T-cell (primary cell): Measurements from ENCODE around the gene MIF4GD. TPM values are rescaled to one million over a fixed set of nuclear protein-coding genes. Genes with fewer than 3 reads are reported as not detected.
A peak's percentile ranks its signal among the peaks of the same experiment; 100 is the strongest.

Experiments used
- ATAC-seq, 4 experiments: fragments of 200-7000 bp in 3 of 4; fragments of 150-1000 bp in 1 of 4; cut with Tn5 transposase; replicated peaks in 1 of 4; 1 replicate in 3 of 4; 2 replicates in 1 of 4; pipeline ENCODE4 v1.10.0; 2021; ENCODE audit warnings: moderate library complexity in 3 of 4, mild to moderate bottlenecking in 2 of 4, moderate number of reproducible peaks in 1 of 4
- CTCF ChIA-PET, 2 donors: fragments of 300-600 bp; sonication (Branson Sonifier 250); formaldehyde crosslinking; loops; one replicate each; lab custom pipeline; 2022; ENCODE audit warnings: antibody characterized with exemption in 2 of 2; lab: Charles Lee
- POLR2A ChIA-PET, 2 donors: fragments of 300-600 bp; sonication (Branson Sonifier 250); formaldehyde crosslinking; loops; one replicate each; lab custom pipeline; 2022; ENCODE audit warnings: antibody characterized with exemption in 2 of 2; lab: Charles Lee
- DNase-seq, 35 experiments: peaks; one replicate each; pipeline versions ENCODE4 v3.0.0 to v3.0.0-alpha.2; 2013 to 2023
- H3K27ac ChIP-seq: one replicate; pipeline ENCODE4 v1.5.1; 2013; ENCODE audit warnings: low read length
- H3K27me3 ChIP-seq, 2 experiments: replicated peaks in 1 of 2; 1 replicate in 1 of 2; 2 replicates in 1 of 2; pipeline versions ENCODE4 v1.6.1 to v1.7.0; 2013; ENCODE audit warnings: low read length in 1 of 2, mixed read lengths in 1 of 2; ENCODE audit not compliant: control insufficient read depth in 2 of 2, insufficient read depth in 2 of 2; ENCODE audit errors: extremely low read depth in 1 of 2
- H3K36me3 ChIP-seq, 2 donors: 1 replicate in 1 of 2; 2 replicates in 1 of 2; pipeline versions ENCODE4 v1.6.1 to v1.7.0; 2013; ENCODE audit warnings: low read length in 1 of 2; ENCODE audit not compliant: control insufficient read depth in 2 of 2, insufficient read depth in 1 of 2; ENCODE audit errors: extremely low read depth in 1 of 2
- H3K4me1 ChIP-seq, 2 experiments: 1 replicate in 1 of 2; 2 replicates in 1 of 2; pipeline versions ENCODE4 v1.6.1 to v1.7.0; 2013; ENCODE audit warnings: low read length in 2 of 2, mixed read lengths in 1 of 2; ENCODE audit not compliant: insufficient read depth in 2 of 2, control insufficient read depth in 1 of 2; ENCODE audit errors: extremely low read depth in 1 of 2
- H3K4me3 ChIP-seq, 2 donors: 1 replicate in 1 of 2; 2 replicates in 1 of 2; pipeline versions ENCODE4 v1.5.1 to v1.7.0; 2013; ENCODE audit warnings: mild to moderate bottlenecking in 2 of 2, low read length in 1 of 2, moderate library complexity in 1 of 2; ENCODE audit not compliant: control insufficient read depth in 1 of 2; ENCODE audit errors: extremely low read depth in 1 of 2
- H3K9me3 ChIP-seq: 2 replicates; pipeline ENCODE4 v1.7.0; 2013
- H3K27ac Mint-ChIP-seq, 2 donors: one replicate each; pipeline ENCODE4 v1.8.0; 2020 to 2021; ENCODE audit warnings: mild to moderate bottlenecking in 2 of 2, mixed read lengths in 2 of 2
- H3K27me3 Mint-ChIP-seq, 2 donors: one replicate each; pipeline ENCODE4 v1.8.0; 2021 to 2022; ENCODE audit warnings: mixed read lengths in 2 of 2
- H3K36me3 Mint-ChIP-seq: one replicate; pipeline ENCODE4 v1.8.0; 2021; ENCODE audit warnings: mixed read lengths
- H3K4me1 Mint-ChIP-seq, 3 donors: one replicate each; pipeline ENCODE4 v1.8.0; 2020 to 2022; ENCODE audit warnings: mixed read lengths in 3 of 3, mild to moderate bottlenecking in 1 of 3
- H3K4me3 Mint-ChIP-seq, 3 donors: one replicate each; pipeline ENCODE4 v1.8.0; 2020 to 2022; ENCODE audit warnings: mild to moderate bottlenecking in 3 of 3, mixed read lengths in 3 of 3, moderate library complexity in 3 of 3
- H3K9me3 Mint-ChIP-seq, 3 donors: one replicate each; pipeline ENCODE4 v1.8.0; 2020 to 2022; ENCODE audit warnings: mixed read lengths in 3 of 3
- WGBS: methylation state at CpG from one replicate; pipeline ENCODE4 v1.1.5; 2013; ENCODE audit warnings: missing lambda C conversion rate; ENCODE audit not compliant: insufficient coverage; 5-methylcytosine and 5-hydroxymethylcytosine counted together
- total RNA-seq, 35 experiments: library from RNA in 6 of 35; stranded (reverse) in 6 of 35; fragments of 120-200 nt in 1 of 35; gene quantifications; one replicate each; pipeline versions ENCODE4 v1.2.1 to v1.2.4 and lab custom pipeline; 2013 to 2026

MIF4GD gene
- total RNA-seq, 5 donors from 2014 or later (not counting 1 experiment from before 2014, with no cell fraction given) = 27.1 to 45.6 (median 39.2) TPM

DNA sequence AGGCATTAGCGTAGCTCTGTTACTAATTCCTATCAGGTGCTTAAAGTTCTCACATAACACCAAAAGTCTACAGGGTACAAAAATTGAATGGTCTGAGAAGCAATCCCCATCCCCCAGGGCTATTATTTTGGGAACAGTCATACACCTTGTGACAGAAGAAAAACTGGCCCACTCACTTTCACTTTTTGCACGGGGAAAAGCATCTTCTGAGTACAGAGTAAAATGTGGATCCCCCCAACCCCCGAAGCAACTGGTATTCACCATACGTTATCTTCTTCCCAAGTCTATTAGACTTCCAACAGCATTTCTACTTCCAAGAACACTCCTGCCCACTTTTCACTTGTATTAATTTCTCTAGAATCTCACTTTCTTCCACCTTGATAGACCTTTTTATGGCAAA lies 21.5 kb downstream of the MIF4GD start:
- Mint-ChIP-seq H3K4me3 (peak overlapping the region; percentile 66 to 73 (median 73)), H3K27ac (peak overlapping the region; percentile 91 to 94), H3K9me3 (no peaks in the 10 kb centered on the region), H3K4me1 (peaks cover 51 to 55% (median 54%) of the 10 kb centered on the region in 3 donors), H3K27me3 (no peaks in the 10 kb centered on the region), H3K36me3 (peaks cover 12% of the 10 kb centered on the region)
- Histone ChIP-seq H3K27me3 (no peaks in the 10 kb centered on the region), H3K36me3 (peaks cover 7 to 26% of the 10 kb centered on the region in 2 donors), H3K27ac (peak overlapping the region; percentile 65), H3K4me3 (peak overlapping the region in 1 of 2 donors; percentile 7), H3K4me1 (peaks cover 0 to 26% of the 10 kb centered on the region in 2 experiments), H3K9me3 (no peaks in the 10 kb centered on the region)
- ATAC-seq = no peak
- no peak for DNase-seq
- WGBS = 61% methylated on average over 4 of the region's 4 CpGs
- ChIA-PET POLR2A (interaction anchor here (0.5 to 0.7 kb wide), 3 partner anchors 11 to 864 kb away, joined by 3 to 11 read pairs (median 5); no protein-coding TSS in a partner anchor), CTCF (interaction anchor here (0.6 to 1.4 kb wide), 6 partner anchors 10 to 161 kb away, joined by 3 to 8 read pairs (median 4); partner anchors contain the start of gene GGA3 (in 1 of the 2))

GRCh38 chr17:75246404-75246803 lies 24.6 kb downstream of the MIF4GD start:
- over 99% methylated on average over 9 of the region's 12 CpGs for WGBS
- no peaks in the 10 kb centered on the region for H3K27me3 ChIP-seq
- Mint-ChIP-seq H3K4me3 (no peak overlapping the region), H3K27ac (no peak overlapping the region), H3K4me1 (peaks cover 35 to 54% (median 47%) of the 10 kb centered on the region in 3 donors), H3K27me3 (no peaks in the 10 kb centered on the region), H3K9me3 (no peaks in the 10 kb centered on the region), H3K36me3 (peaks cover 29% of the 10 kb centered on the region)
- POLR2A ChIA-PET = interaction anchor here in 1 of 2 donors (0.7 kb wide), 2 partner anchors 37 to 177 kb away, joined by 3 to 4 read pairs; no protein-coding TSS in a partner anchor
- no peak overlapping the region for H3K27ac ChIP-seq
- CTCF ChIA-PET = interaction anchor here (0.5 to 0.7 kb wide), 2 partner anchors 27 to 618 kb away, joined by 3 read pairs; no protein-coding TSS in a partner anchor
- peaks cover 0 to 52% of the 10 kb centered on the region in 2 experiments for H3K4me1 ChIP-seq
- no peaks in the 10 kb centered on the region for H3K9me3 ChIP-seq
- H3K36me3 ChIP-seq = peaks cover 11 to 55% of the 10 kb centered on the region in 2 donors
- H3K4me3 ChIP-seq = no peak overlapping the region
- ATAC-seq (no peak), DNase-seq (no peak)

DNA sequence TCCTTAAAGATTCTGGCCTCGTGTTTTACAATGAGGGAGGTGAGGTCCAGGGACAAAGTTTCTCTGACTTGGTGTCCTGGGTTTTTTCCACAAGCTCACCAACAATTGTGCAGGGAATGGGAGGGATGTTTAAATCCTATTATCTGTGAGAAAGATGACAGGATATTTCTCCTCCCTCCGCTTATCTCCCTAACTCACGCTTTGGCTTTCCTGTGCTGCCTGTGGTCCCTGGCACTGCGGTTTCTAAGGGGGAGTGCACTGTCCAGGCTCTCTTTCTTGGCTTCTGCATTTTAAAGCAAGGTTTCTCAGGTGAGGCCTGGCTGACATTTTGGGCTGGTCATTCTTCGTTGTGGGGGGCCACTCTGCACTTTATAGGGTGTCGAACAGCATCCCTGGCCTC lies 26.0 kb downstream of the MIF4GD start:
- Mint-ChIP-seq H3K27ac (peak overlapping the region in 1 of 2 donors; percentile 22), H3K36me3 (peaks cover 34% of the 10 kb centered on the region), H3K4me1 (peaks cover 30 to 46% (median 36%) of the 10 kb centered on the region in 3 donors), H3K9me3 (no peaks in the 10 kb centered on the region), H3K27me3 (no peaks in the 10 kb centered on the region), H3K4me3 (no peak overlapping the region)
- no peak overlapping the region for H3K27ac ChIP-seq
- WGBS = 100% methylated on average over 3 of the region's 6 CpGs
- peaks cover 11 to 69% of the 10 kb centered on the region in 2 donors for H3K36me3 ChIP-seq
- no peak for DNase-seq
- peaks cover 0 to 52% of the 10 kb centered on the region in 2 experiments for H3K4me1 ChIP-seq
- no peak for ATAC-seq
- no peaks in the 10 kb centered on the region for H3K27me3 ChIP-seq
- CTCF ChIA-PET = no interaction called here
- POLR2A ChIA-PET = no interaction called here
- H3K4me3 ChIP-seq = no peak overlapping the region
- no peaks in the 10 kb centered on the region for H3K9me3 ChIP-seq

- WGBS = 60% methylated on average over 14 of the region's 22 CpGs
- no peaks in the 10 kb centered on the region for H3K9me3 ChIP-seq
- peaks cover 23 to 39% (median 29%) of the 10 kb centered on the region in 3 donors for H3K4me1 Mint-ChIP-seq
- no peaks in the 10 kb centered on the region for H3K27me3 ChIP-seq
- peaks cover 34% of the 10 kb centered on the region for H3K36me3 Mint-ChIP-seq
- H3K27me3 Mint-ChIP-seq = no peaks in the 10 kb centered on the region
- DNase-seq (peak in 1 of 35 experiments; percentile 27), ATAC-seq (no peak)
- H3K4me3 ChIP-seq = no peak overlapping the region
- ChIA-PET CTCF (no interaction called here), POLR2A (no interaction called here)
- H3K4me3 Mint-ChIP-seq = no peak overlapping the region
- peak overlapping the region; percentile 49 to 68 for H3K27ac Mint-ChIP-seq
- peaks cover 11 to 75% of the 10 kb centered on the region in 2 donors for H3K36me3 ChIP-seq
- H3K4me1 ChIP-seq = peaks cover 0 to 51% of the 10 kb centered on the region in 2 experiments
- no peak overlapping the region for H3K27ac ChIP-seq
- H3K9me3 Mint-ChIP-seq = no peaks in the 10 kb centered on the region
Observed at GRCh38 chr17:75244133-75244866, 26.7 kb downstream of the MIF4GD start.

DNA sequence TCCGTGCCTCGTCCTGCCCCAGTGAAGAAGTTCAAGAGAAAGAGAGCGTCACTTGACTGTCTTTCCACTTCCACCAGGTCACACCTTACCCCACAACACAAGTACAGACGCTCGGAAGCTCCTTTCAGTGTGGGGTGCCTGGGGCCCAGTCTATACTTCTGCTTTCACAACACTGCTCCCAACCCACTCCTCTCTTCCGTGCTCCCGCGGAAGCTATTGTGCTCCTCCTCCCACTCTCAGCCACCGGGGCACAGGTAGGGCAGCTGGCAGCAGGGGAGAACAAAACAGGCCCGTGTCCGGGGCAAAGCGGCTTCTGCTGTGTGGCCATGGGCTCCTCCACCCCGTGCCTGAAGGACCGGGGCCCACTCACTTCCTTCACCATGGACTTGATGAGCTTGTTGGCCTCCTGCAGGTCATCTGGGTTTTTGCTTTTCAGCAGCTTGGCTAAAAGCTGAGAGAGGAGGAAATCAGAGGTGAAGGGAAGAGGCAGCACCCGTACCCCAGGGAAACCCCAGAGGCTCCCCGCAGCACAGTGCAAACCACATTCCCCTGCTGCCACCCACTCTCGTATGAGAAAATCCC lies 28.5 kb downstream of the MIF4GD start:
- Histone ChIP-seq H3K27me3 (no peaks in the 10 kb centered on the region), H3K27ac (peak overlapping the region; percentile 77), H3K4me3 (no peak overlapping the region), H3K9me3 (no peaks in the 10 kb centered on the region), H3K4me1 (peaks cover 0 to 63% of the 10 kb centered on the region in 2 experiments), H3K36me3 (peaks cover 20 to 89% of the 10 kb centered on the region in 2 donors)
- ChIA-PET CTCF (interaction anchor here (0.6 to 3.0 kb wide), 6 partner anchors 12 to 477 kb away, joined by 3 to 12 read pairs (median 6); partner anchors contain the start of genes GGA3 (in 1 of the 2), MIF4GD (in 1 of the 2) and MRPS7 (in 1 of the 2)), POLR2A (interaction anchor here in 1 of 2 donors (0.5 to 1.4 kb wide), 3 partner anchors 18 to 141 kb away, joined by 3 to 5 read pairs (median 3); no protein-coding TSS in a partner anchor)
- Mint-ChIP-seq H3K9me3 (no peaks in the 10 kb centered on the region), H3K4me1 (peaks cover 26 to 45% (median 34%) of the 10 kb centered on the region in 3 donors), H3K36me3 (peaks cover 40% of the 10 kb centered on the region), H3K27me3 (no peaks in the 10 kb centered on the region), H3K4me3 (peak overlapping the region in 1 of 3 donors; percentile 30), H3K27ac (peak overlapping the region; percentile 84 to 91)
- DNase-seq = peak in 32 of 35 experiments; percentile 8 to 77 (median 38)
- ATAC-seq = peak in 3 of 4 experiments; percentile 31 to 75 (median 51)
- 59% methylated on average over 12 of the region's 17 CpGs for WGBS
